Upper lobe of left lung (tissue), 4 donors: Measurements from ENCODE around the gene CCSAP.

Source experiments
- POLR2AphosphoS5 ChIP-seq, 2 donors: sonication (generic); formaldehyde crosslinking; IDR thresholded peaks; one replicate each; pipeline ENCODE4 v1.5.1; 2017; ENCODE audit warnings: antibody characterized with exemption in 2 of 2
- TF ChIP-seq, protein P1 (sequence below), 6 experiments: fragments of 450-650 bp in 4 of 6; fragments of 200-600 bp in 2 of 6; sonication (generic) in 2 of 6; IDR thresholded peaks; one replicate each; pipeline ENCODE4 v1.5.1; 2016 to 2019; ENCODE audit warnings: antibody characterized with exemption in 6 of 6

DNA sequence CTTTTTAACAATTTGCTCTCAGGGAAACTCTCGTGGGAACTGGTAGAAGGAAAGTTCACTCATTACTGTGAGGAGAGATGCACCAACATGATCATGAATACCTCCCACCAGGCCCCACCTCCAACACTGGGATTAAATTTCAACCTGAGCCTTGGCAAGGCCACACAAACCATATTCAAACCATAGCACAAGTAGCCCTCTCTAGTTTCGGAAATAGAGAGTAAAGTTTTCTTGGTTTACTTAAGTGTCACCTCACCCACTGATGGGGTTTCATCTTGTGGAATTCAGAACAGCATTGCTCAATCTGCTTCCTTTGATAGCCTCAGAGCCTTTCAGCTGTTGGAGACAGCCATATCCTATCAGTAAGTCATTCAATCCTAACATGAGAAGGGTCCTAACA, 25.5 kb upstream of the CCSAP start:
- no peak for TF ChIP-seq POLR2AphosphoS5 (IDR thresholded peaks at IDR 0.05)
- TF ChIP-seq, protein P1, sequence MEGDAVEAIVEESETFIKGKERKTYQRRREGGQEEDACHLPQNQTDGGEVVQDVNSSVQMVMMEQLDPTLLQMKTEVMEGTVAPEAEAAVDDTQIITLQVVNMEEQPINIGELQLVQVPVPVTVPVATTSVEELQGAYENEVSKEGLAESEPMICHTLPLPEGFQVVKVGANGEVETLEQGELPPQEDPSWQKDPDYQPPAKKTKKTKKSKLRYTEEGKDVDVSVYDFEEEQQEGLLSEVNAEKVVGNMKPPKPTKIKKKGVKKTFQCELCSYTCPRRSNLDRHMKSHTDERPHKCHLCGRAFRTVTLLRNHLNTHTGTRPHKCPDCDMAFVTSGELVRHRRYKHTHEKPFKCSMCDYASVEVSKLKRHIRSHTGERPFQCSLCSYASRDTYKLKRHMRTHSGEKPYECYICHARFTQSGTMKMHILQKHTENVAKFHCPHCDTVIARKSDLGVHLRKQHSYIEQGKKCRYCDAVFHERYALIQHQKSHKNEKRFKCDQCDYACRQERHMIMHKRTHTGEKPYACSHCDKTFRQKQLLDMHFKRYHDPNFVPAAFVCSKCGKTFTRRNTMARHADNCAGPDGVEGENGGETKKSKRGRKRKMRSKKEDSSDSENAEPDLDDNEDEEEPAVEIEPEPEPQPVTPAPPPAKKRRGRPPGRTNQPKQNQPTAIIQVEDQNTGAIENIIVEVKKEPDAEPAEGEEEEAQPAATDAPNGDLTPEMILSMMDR (IDR thresholded peaks at IDR 0.05): no peak
